Measurements from ENCODE around the gene DST. TPM values are rescaled to one million over a fixed set of nuclear protein-coding genes. Genes with fewer than 3 reads are reported as not detected.

Gene DST
- total and polyA plus RNA-seq, 2 of the 4 experiments (the other 2 are of a cell fraction), result 97.7 to 452 TPM

DNA sequence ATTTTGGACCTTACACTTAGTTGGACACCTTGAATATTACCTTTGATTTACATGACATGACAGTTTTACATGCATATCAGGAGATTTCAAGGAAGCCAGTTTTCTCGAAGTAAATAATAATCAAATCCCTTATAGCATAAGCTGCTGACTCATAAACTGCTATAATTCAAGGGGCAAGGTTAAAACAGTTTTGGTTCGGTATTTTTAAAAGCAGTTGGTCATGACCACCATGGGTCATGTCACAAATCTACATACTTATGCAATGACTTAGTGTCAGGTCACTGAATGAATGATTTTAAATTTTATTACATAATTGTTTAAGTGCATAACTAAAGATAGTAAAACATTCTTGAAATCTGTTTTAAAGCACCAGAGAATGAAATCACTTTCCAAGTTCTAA, 158.0 kb downstream of the DST start:
- no peak overlapping the region for H3K4ac ChIP-seq (ENCODE audit: low read depth, low read length)
- no CpG with 5 or more reads among the region's 2 CpGs for WGBS, 2 experiments (ENCODE audit: extremely low coverage in 2 of 2, insufficient read length in 1 of 2)
- no peaks in the 10 kb centered on the region for H3K9me3 ChIP-seq (ENCODE audit: control insufficient read depth, insufficient read depth, low read length)
- ChIA-PET CTCF (interaction anchor here (0.6 kb wide), 1 partner anchor 113 kb away, joined by 7 read pairs; no protein-coding TSS in a partner anchor), POLR2A (ENCODE audit: unreplicated experiment) (no interaction called here)
- BruUV-seq (replicated peaks), result no TSS peak
- H3K79me1 ChIP-seq (ENCODE audit: low read depth in 1 of 2, low read length in 2 of 2), result peaks cover 19 to 26% of the 10 kb centered on the region in 2 experiments
- intact Hi-C loops (cut with micrococcal nuclease) (no loop called here), dilution Hi-C loops (cut with HindIII; ENCODE audit: low sequenced_read_pairs, unreplicated experiment) (no loop called here), in situ Hi-C loops (cut with MboI; ENCODE audit: low sequenced_read_pairs) (no loop called here)
- no peak overlapping the region for H2BK20ac ChIP-seq (ENCODE audit: low read depth, low read length)
- H3K9ac ChIP-seq (ENCODE audit: low read depth, low read length), result no peak overlapping the region
- TF ChIP-seq NFE2L2 (IDR thresholded peaks at IDR 0.05; ENCODE audit: low read depth, low read length) (peak; percentile 35; the same call in 1 of the 2 replicates), CTCF (conservative IDR thresholded peaks at IDR 0.05; ENCODE audit: low read depth, low read length) (no peak), MAFK (IDR thresholded peaks at IDR 0.05; ENCODE audit: low read depth, low read length) (peak; percentile 45; the same call in 1 of the 2 replicates), CEBPB (IDR thresholded peaks at IDR 0.05; ENCODE audit: low read depth, low read length) (peak; percentile 68)
- TF ChIP-seq, protein P1, sequence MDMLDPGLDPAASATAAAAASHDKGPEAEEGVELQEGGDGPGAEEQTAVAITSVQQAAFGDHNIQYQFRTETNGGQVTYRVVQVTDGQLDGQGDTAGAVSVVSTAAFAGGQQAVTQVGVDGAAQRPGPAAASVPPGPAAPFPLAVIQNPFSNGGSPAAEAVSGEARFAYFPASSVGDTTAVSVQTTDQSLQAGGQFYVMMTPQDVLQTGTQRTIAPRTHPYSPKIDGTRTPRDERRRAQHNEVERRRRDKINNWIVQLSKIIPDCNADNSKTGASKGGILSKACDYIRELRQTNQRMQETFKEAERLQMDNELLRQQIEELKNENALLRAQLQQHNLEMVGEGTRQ (IDR thresholded peaks at IDR 0.05; ENCODE audit: low read depth, low read length), result no peak
- peak overlapping the region; percentile 0; the same call in 1 of the 2 replicates for H3K4me2 ChIP-seq (ENCODE audit: low read depth, low read length)
- no peak overlapping the region for H2AK5ac ChIP-seq (ENCODE audit: low read depth, low read length)
- peaks cover 2% of the 10 kb centered on the region for H3K4me1 ChIP-seq (ENCODE audit: control insufficient read depth, insufficient read depth, low read length)
- H4K91ac ChIP-seq (ENCODE audit: insufficient read depth, low read depth, low read length), result no peak overlapping the region
- H3K18ac ChIP-seq (ENCODE audit: low read depth, low read length), result no peak overlapping the region
- H2BK120ac ChIP-seq (ENCODE audit: low read depth, low read length), result no peak overlapping the region
- no peak overlapping the region for H3K14ac ChIP-seq (replicated peaks; ENCODE audit: low read depth, low read length)
- H4K8ac ChIP-seq (ENCODE audit: low read depth in 2 of 2, low read length in 2 of 2), result peak overlapping the region in 1 of 2 experiments; percentile 35; a peak in 1 of 4 replicates
- H2BK5ac ChIP-seq (ENCODE audit: low read depth, low read length, poor library complexity, severe bottlenecking), result peak overlapping the region; percentile 85
- no peak overlapping the region for H3K4me3 ChIP-seq (ENCODE audit: insufficient read depth, low read depth, low read length)
- DNase-seq (peak; percentile 81), ATAC-seq (ENCODE audit: low read depth) (peak; percentile 54)
- no peak overlapping the region for H3K56ac ChIP-seq (ENCODE audit: extremely low read depth, insufficient read depth, low read length)
- H4K20me1 ChIP-seq (ENCODE audit: insufficient read depth, low read length), result peaks cover 9% of the 10 kb centered on the region; the same call in 1 of the 2 replicates
- H2AK9ac ChIP-seq (replicated peaks; ENCODE audit: low read depth, low read length, poor library complexity), result no peak overlapping the region
- H3K23ac ChIP-seq (ENCODE audit: low read depth, low read length), result no peak overlapping the region
- H3K27me3 ChIP-seq (ENCODE audit: control insufficient read depth, insufficient read depth, low read length), result no peaks in the 10 kb centered on the region
- peaks cover 43% of the 10 kb centered on the region for H3K36me3 ChIP-seq (ENCODE audit: control insufficient read depth, insufficient read depth, low read length)
- H3K27ac ChIP-seq (ENCODE audit: insufficient read depth, low read length), result peak overlapping the region; percentile 28; the same call in 1 of the 2 replicates
- H2BK15ac ChIP-seq (ENCODE audit: low read depth, low read length), result no peak overlapping the region
- no peak overlapping the region for H2AFZ ChIP-seq (replicated peaks; ENCODE audit: low read length, poor library complexity)
- H3K9me1 ChIP-seq (ENCODE audit: insufficient read depth, low read length), result peaks cover 5% of the 10 kb centered on the region
- no peak overlapping the region for H4K5ac ChIP-seq (ENCODE audit: low read depth, low read length)
